SK-N-SH (cell line): ENCODE results near the gene ACOT9. TPM values are rescaled to one million over a fixed set of nuclear protein-coding genes. Genes with fewer than 3 reads are reported as not detected.

ENCODE experiments used
- CTCF ChIA-PET: fragments of 300-600, 350-600 bp; formaldehyde crosslinking; extraction: SDS; loops from one replicate; lab custom pipeline; 2021; lab: Yijun Ruan, JAX
- POLR2A ChIA-PET: fragments of 350-600 bp; sonication (Branson Sonifier 250); formaldehyde crosslinking; extraction: SDS; loops from one replicate; lab custom pipeline; 2020; ENCODE audit warnings: antibody characterized with exemption, inconsistent platforms; lab: Yijun Ruan, JAX
- DNase-seq: peaks from one replicate; pipeline ENCODE4 v3.0.0; 2012
- H2AFZ ChIP-seq: fragments of 200-600 bp; sonication (generic); 2 replicates; pipeline ENCODE4 v1.8.1; 2016; ENCODE audit warnings: antibody characterized with exemption, mild to moderate bottlenecking, low read depth
- H3F3A ChIP-seq: fragments of 200-600 bp; sonication (generic); replicated peaks from 2 replicates; pipeline ENCODE3; 2016; ENCODE audit warnings: antibody characterized with exemption, mild to moderate bottlenecking; ENCODE audit not compliant: insufficient read depth
- H3K27ac ChIP-seq, 2 experiments: fragments of 200-500 bp in 1 of 2; fragments of 200-600 bp in 1 of 2; sonication (Bioruptor generic) in 1 of 2; sonication (generic), shearing (Covaris generic) in 1 of 2; 2 replicates each; pipeline versions ENCODE4 v1.5.1 to v1.6.1; 2014 to 2016; ENCODE audit warnings: low read depth in 2 of 2, inconsistent platforms in 1 of 2, low read length in 1 of 2, mild to moderate bottlenecking in 1 of 2, mixed read lengths in 1 of 2
- H3K27me3 ChIP-seq: fragments of 200-600 bp; sonication (generic), shearing (Covaris generic); 2 replicates; pipeline ENCODE4 v1.6.1; 2016; ENCODE audit warnings: mixed run types; ENCODE audit not compliant: insufficient read depth
- H3K36me3 ChIP-seq, 2 experiments: fragments of 200-500 bp in 1 of 2; fragments of 200-600 bp in 1 of 2; sonication (Bioruptor generic) in 1 of 2; sonication (generic) in 1 of 2; replicated peaks in 1 of 2; 2 replicates each; pipeline versions ENCODE3 to v1.5.1; 2014 to 2016; ENCODE audit warnings: low read length in 1 of 2, mild to moderate bottlenecking in 1 of 2; ENCODE audit not compliant: insufficient read depth in 2 of 2, control insufficient read depth in 1 of 2
- H3K4me1 ChIP-seq, 2 experiments: fragments of 200-500 bp in 1 of 2; fragments of 200-600 bp in 1 of 2; sonication (Bioruptor generic) in 1 of 2; sonication (generic), shearing (Covaris generic) in 1 of 2; 2 replicates each; pipeline versions ENCODE4 v1.5.1 to v1.6.1; 2014 to 2016; ENCODE audit warnings: low read depth in 1 of 2, low read length in 1 of 2, mixed run types in 1 of 2; ENCODE audit not compliant: insufficient read depth in 2 of 2, control insufficient read depth in 1 of 2
- H3K4me2 ChIP-seq: fragments of 200-600 bp; sonication (generic), shearing (Covaris generic); 2 replicates; pipeline ENCODE4 v1.6.1; 2017; ENCODE audit warnings: mixed run types
- H3K4me3 ChIP-seq, 2 experiments: fragments of 200-500 bp in 1 of 2; fragments of 200-600 bp in 1 of 2; sonication (Bioruptor generic) in 1 of 2; sonication (generic), shearing (Covaris generic) in 1 of 2; 2 replicates each; pipeline versions ENCODE4 v1.5.1 to v1.8.1; 2014 to 2016; ENCODE audit warnings: low read depth in 2 of 2, inconsistent platforms in 1 of 2, low read length in 1 of 2, mild to moderate bottlenecking in 1 of 2, mixed read lengths in 1 of 2, moderate library complexity in 1 of 2
- H3K79me2 ChIP-seq: fragments of 200-600 bp; sonication (generic); 2 replicates; pipeline ENCODE4 v1.8.1; 2017; ENCODE audit warnings: mild to moderate bottlenecking; ENCODE audit not compliant: insufficient read depth
- H3K9ac ChIP-seq: fragments of 200-600 bp; sonication (generic); 2 replicates; pipeline ENCODE4 v1.6.1; 2017; ENCODE audit warnings: mixed run types
- H3K9me2 ChIP-seq: fragments of 200-600 bp; sonication (generic); 2 replicates; pipeline ENCODE4 v1.6.1; 2017; ENCODE audit warnings: mixed run types
- H3K9me3 ChIP-seq: fragments of 200-600 bp; sonication (generic); 2 replicates; pipeline ENCODE4 v1.6.1; 2017; ENCODE audit warnings: mixed run types, mild to moderate bottlenecking, moderate library complexity
- H4K20me1 ChIP-seq: fragments of 200-600 bp; sonication (generic); 2 replicates; pipeline ENCODE4 v1.6.1; 2017; ENCODE audit warnings: mild to moderate bottlenecking, mixed run types; ENCODE audit not compliant: insufficient read depth
- CHD2 ChIP-seq: fragments of 150-350 bp; IDR thresholded peaks from 2 replicates; pipeline ENCODE4 v1.6.1; 2018; ENCODE audit warnings: low read length; ENCODE audit not compliant: partially characterized antibody
- CTCF ChIP-seq: fragments of 200-600 bp; sonication (generic); IDR thresholded peaks from 2 replicates; pipeline ENCODE4 v1.6.1; 2017; ENCODE audit warnings: antibody characterized with exemption, mild to moderate bottlenecking, moderate library complexity
- EP300 ChIP-seq, 2 experiments: IDR thresholded peaks; 2 replicates each; pipeline versions ENCODE4 v1.4.0 to v1.6.1; 2012; ENCODE audit warnings: borderline replicate concordance in 1 of 2, low read depth in 1 of 2, low read length in 1 of 2
- FOSL2 ChIP-seq: IDR thresholded peaks from 2 replicates; pipeline ENCODE4 v1.4.0; 2012; ENCODE audit warnings: low read depth, mild to moderate bottlenecking, moderate library complexity, borderline replicate concordance
- FOXJ3 ChIP-seq: sonication (generic); formaldehyde crosslinking; IDR thresholded peaks from 2 replicates; pipeline ENCODE4 v1.5.1; 2020; ENCODE audit warnings: mild to moderate bottlenecking, missing genetic modification reagents
- GABPA ChIP-seq: IDR thresholded peaks from 2 replicates; pipeline ENCODE4 v1.4.0; 2012; ENCODE audit warnings: low read depth, mild to moderate bottlenecking
- GATA2 ChIP-seq: sonication (generic); formaldehyde crosslinking; IDR thresholded peaks from 2 replicates; pipeline ENCODE4 v1.5.0; 2020; ENCODE audit warnings: mild to moderate bottlenecking, missing genetic modification reagents
- MEF2A ChIP-seq: IDR thresholded peaks from 2 replicates; pipeline ENCODE4 v1.4.0; 2012; ENCODE audit warnings: low read depth, borderline replicate concordance
- NRF1 ChIP-seq: IDR thresholded peaks from 2 replicates; pipeline ENCODE4 v1.6.1; 2012; ENCODE audit warnings: low read depth, mild to moderate bottlenecking, low read length
- POLR2AphosphoS5 ChIP-seq: IDR thresholded peaks from 2 replicates; pipeline ENCODE4 v1.6.1; 2012; ENCODE audit warnings: low read depth, low read length
- RCOR1 ChIP-seq: fragments of 150-350 bp; IDR thresholded peaks from 2 replicates; pipeline ENCODE4 v1.6.1; 2017; ENCODE audit warnings: antibody characterized with exemption, low read length
- RFX5 ChIP-seq: IDR thresholded peaks from 2 replicates; pipeline ENCODE4 v1.6.1; 2012; ENCODE audit warnings: mild to moderate bottlenecking, improper control_type of control experiment, low read length
- RXRA ChIP-seq: IDR thresholded peaks from 2 replicates; pipeline ENCODE4 v1.4.0; 2012; ENCODE audit warnings: low read depth, mild to moderate bottlenecking, borderline replicate concordance
- SIN3A ChIP-seq: IDR thresholded peaks from 2 replicates; pipeline ENCODE4 v1.6.1; 2012; ENCODE audit warnings: low read depth, mild to moderate bottlenecking, low read length, moderate library complexity, borderline replicate concordance
- SMC3 ChIP-seq: IDR thresholded peaks from 2 replicates; pipeline ENCODE4 v1.6.1; 2012; ENCODE audit warnings: low read depth, low read length, improper control_type of control experiment
- TAF1 ChIP-seq: IDR thresholded peaks from 2 replicates; pipeline ENCODE4 v1.6.1; 2012; ENCODE audit warnings: low read depth, mild to moderate bottlenecking, low read length, moderate library complexity, borderline replicate concordance
- USF2 ChIP-seq: fragments of 150-350 bp; IDR thresholded peaks from 2 replicates; pipeline ENCODE4 v1.6.1; 2017; ENCODE audit warnings: antibody characterized with exemption, low read length, low read depth, borderline replicate concordance
- ZBTB33 ChIP-seq: IDR thresholded peaks from 2 replicates; pipeline ENCODE4 v1.4.0; 2012; ENCODE audit warnings: low read depth, borderline replicate concordance
- WGBS: methylation state at CpG from one replicate; pipeline ENCODE4 v1.1.6; 2017; ENCODE audit warnings: low lambda C conversion rate; 5-methylcytosine and 5-hydroxymethylcytosine counted together
- polyA plus RNA-seq, 3 experiments: library from polyadenylated mRNA; depleted of rRNA; stranded (reverse); fragments of >200 nt; gene quantifications; 2 replicates each; pipeline ENCODE4 v1.2.3, GENCODE V29; 2012

ACOT9 gene
- polyA plus RNA-seq, 1 of the 3 experiments (the other 2 are of a cell fraction), result 23.7 TPM

GRCh38 chrX:23729214-23729613, 13.9 kb downstream of the ACOT9 start (continued):
- TF ChIP-seq MEF2A (no peak), SIN3A (no peak), RXRA (no peak)

- no peaks in the 10 kb centered on the region for H3F3A ChIP-seq
- ChIA-PET POLR2A (no interaction called here), CTCF (interaction anchor here (1.3 kb wide), 1 partner anchor 175 kb away, joined by 4 read pairs; no protein-coding TSS in a partner anchor)
- peaks cover 29% of the 10 kb centered on the region; the same call in 1 of the 2 replicates for H3K79me2 ChIP-seq
- 32% methylated on average over 2 of the region's 3 CpGs for WGBS
- H3K9me3 ChIP-seq, result no peaks in the 10 kb centered on the region
- no peak overlapping the region for H3K27ac ChIP-seq
- no peaks in the 10 kb centered on the region for H3K4me1 ChIP-seq
- H3K4me3 ChIP-seq, result no peak overlapping the region
- H2AFZ ChIP-seq, result no peak overlapping the region
- H3K9ac ChIP-seq, result no peak overlapping the region
- no peaks in the 10 kb centered on the region for H3K9me2 ChIP-seq
- no peaks in the 10 kb centered on the region; the same call in 1 of the 2 replicates for H3K27me3 ChIP-seq
- H4K20me1 ChIP-seq, result no peaks in the 10 kb centered on the region
- H3K4me2 ChIP-seq, result no peak overlapping the region
- no peak for TF ChIP-seq RFX5
- no peak for TF ChIP-seq ZBTB33
- TF ChIP-seq TAF1, result no peak
- no peak for TF ChIP-seq CTCF
- TF ChIP-seq POLR2AphosphoS5, result no peak
- no peak for TF ChIP-seq USF2
- no peak for TF ChIP-seq RCOR1
- TF ChIP-seq FOXJ3 (CRISPR knock-in tag), result no peak
- no peak for TF ChIP-seq GATA2 (CRISPR knock-in tag)
- TF ChIP-seq CHD2, result no peak
- TF ChIP-seq NRF1, result no peak
- TF ChIP-seq FOSL2, result no peak
- no peak for TF ChIP-seq GABPA
- no peak for TF ChIP-seq SMC3
- TF ChIP-seq EP300 (IDR thresholded peaks at IDR 0.05; ENCODE audit: borderline replicate concordance in 1 of 2, low read depth in 1 of 2, low read length in 1 of 2), result no peak
- no peak for DNase-seq
- peaks cover 4 to 26% of the 10 kb centered on the region in 2 experiments for H3K36me3 ChIP-seq
These were observed 15.9 kb downstream of the ACOT9 start for GRCh38 chrX:23727206-23727605.
